IPS-11a (cell line): ENCODE measurements around the gene NRF1.
"Not testable (repeated sequence)": the region's sequence is repeated elsewhere in the genome, so short reads cannot be mapped to it uniquely, and the experiment has no call there.

ENCODE experiments used
- H3K4me3 ChIP-seq: one replicate; pipeline ENCODE4 v1.5.1; 2013; ENCODE audit warnings: low read depth, low read length, control low read depth

The NRF1 gene

GRCh38 chr7:129606803-129607202 is 4.7 kb upstream of the NRF1 start:
- H3K4me3 ChIP-seq: no peak overlapping the region

DNA sequence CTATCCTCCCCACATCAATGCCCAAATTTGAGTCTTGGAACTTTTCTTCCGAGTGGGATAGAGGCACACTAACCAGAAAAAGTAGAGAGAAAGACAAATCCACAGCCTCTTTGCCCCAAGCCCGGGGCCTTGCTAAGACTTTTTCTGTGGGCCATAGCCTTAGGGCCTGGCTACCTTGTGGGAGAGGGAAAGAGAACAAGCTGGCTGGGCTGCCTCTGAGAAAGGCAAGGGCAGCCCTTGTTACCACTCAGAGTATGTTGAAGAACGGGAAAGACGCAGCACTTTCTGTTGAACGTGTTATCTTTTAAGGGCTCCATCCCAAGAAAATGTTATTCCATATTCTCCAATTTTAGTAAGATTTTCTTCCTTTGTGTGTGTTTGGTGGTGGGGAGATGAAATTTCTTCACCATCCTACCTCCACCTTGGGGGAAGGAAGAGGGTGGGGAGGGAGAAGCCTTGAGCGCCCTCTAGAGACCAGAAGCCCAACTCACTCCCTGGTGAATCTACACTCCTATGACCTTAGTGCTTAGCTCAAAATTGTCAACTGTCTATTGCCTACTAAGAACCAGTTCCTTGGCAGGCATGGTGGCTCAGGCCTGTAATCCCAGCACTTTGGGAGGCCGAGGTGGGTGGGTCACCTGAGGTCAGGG is 3.9 kb upstream of the NRF1 start:
- H3K4me3 ChIP-seq: no peak overlapping the region

DNA sequence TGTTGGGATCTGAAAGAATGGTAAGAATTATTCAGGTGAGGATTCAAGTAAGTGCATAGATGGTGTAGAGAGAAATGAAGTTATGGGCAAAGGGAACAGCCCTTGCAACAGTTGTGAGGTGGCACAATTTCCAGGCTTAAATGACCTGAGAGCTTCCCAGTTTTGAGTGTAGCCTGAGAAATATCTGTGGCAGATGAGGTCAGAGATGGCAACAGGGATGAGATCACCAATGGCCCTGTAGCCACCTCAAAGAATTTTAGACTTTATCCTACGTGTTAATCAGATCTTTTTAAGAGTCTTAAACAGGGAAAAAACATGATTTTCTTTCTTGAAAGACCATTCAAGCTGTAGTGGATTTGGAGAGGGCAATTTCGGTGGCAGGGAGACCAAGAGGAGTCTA is 1.9 kb upstream of the NRF1 start:
- H3K4me3 ChIP-seq: no peak overlapping the region

- peak overlapping the region; percentile 91 for H3K4me3 ChIP-seq
These were observed 743 bp upstream of the NRF1 start for GRCh38 chr7:129610709-129611245.

- H3K4me3 ChIP-seq: peak overlapping the region; percentile 91
These were observed 844 bp downstream of the NRF1 start for GRCh38 chr7:129612112-129613015.

DNA sequence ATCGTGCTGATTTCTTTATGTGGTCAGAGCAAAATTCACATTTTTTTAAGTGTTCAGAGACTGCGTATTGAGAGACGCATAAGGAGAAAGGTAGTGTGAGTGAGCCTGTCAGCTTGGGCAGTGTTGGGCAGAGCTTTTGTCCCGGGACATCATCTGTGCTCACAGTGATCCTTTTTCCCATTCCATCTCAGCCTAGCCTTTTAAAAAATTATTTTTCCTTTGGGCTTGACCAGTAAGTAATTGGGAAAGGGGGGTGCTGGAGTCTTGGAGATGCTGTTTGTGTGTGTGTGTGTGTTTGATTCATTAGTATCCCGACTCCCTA is 1.5 kb downstream of the NRF1 start:
- H3K4me3 ChIP-seq: peak overlapping the region; percentile 91

GRCh38 chr7:129615018-129615417 is 3.5 kb downstream of the NRF1 start:
- H3K4me3 ChIP-seq: no peak overlapping the region

DNA sequence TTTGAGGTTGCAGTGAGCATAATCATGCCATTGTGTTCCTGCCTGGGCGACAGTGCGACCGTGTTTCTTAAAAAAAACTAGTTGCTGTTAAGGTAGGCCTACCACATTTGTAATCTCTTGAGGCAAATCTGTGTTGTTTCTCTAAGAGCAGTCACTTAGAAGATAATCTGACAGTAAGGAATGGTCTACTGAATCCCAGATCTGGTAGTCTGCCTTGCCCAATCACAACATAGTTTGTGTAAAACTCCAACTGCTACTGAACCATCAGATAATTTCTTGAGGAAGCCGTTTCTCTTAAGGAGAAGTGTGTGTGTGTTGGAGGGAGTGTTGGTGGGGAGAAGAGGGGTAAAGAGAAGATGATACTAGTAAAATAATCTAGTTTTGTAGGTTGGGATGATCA is 5.0 kb downstream of the NRF1 start:
- H3K4me3 ChIP-seq: no peak overlapping the region

- no peak overlapping the region for H3K4me3 ChIP-seq
These were observed 5.7 kb downstream of the NRF1 start for GRCh38 chr7:129617178-129617577.

GRCh38 chr7:129617652-129618051 is 6.1 kb downstream of the NRF1 start:
- no peak overlapping the region for H3K4me3 ChIP-seq

- H3K4me3 ChIP-seq: no peak overlapping the region
These were observed 15.4 kb downstream of the NRF1 start for GRCh38 chr7:129626896-129627295.

DNA sequence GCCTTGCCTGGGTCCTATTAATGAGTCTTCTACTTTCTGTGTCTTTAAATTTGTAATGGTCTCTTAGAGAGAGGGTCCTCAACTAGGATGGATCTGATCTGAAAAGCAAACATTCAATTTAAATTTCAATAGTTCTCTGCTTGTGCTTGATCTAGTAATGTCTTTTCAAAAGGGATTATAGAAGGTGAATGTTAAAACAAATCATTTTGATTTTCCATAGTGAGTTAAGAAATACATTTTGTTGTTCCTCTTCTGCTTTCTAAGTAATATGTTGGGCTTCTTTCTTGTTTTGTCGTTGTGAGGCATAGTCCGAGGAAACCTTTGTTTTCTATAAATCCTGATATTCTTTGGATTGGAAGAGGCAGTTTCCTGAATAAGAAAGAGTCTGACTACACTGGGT is 18.8 kb downstream of the NRF1 start:
- no peak overlapping the region for H3K4me3 ChIP-seq

GRCh38 chr7:129634361-129635034 is 23.0 kb downstream of the NRF1 start:
- no peak overlapping the region for H3K4me3 ChIP-seq

- no peak overlapping the region for H3K4me3 ChIP-seq
These were observed 23.9 kb downstream of the NRF1 start for GRCh38 chr7:129635300-129636029.

DNA sequence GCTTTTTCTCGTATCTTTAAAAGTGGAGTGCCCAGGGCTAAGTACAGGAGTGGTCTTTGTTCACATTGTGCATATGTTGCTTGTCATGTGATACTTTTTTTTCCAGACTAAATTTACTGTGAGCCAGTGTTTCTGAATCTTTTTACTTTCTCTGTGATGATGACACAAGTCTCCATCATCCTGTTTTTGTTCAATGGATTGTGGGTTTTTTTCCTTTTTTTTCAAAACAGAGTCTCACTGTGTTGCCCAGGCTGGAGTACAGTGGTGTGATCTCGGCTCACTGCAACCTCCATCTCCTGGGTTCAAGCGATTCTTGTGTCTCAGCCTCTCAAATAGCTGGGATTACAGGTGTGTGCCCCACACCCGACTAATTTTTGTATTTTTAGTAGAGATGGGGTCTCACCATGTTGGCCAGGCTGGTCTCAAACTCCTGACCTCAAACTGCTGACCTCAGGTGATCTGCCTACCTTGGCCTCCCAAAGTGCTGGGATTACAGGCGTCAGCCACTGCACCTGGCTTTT is 24.6 kb downstream of the NRF1 start:
- not testable (repeated sequence) for H3K4me3 ChIP-seq

GRCh38 chr7:129636641-129637040 is 25.1 kb downstream of the NRF1 start:
- no peak overlapping the region for H3K4me3 ChIP-seq

- no peak overlapping the region for H3K4me3 ChIP-seq
These were observed 28.9 kb downstream of the NRF1 start for GRCh38 chr7:129640400-129640799.

- no peak overlapping the region for H3K4me3 ChIP-seq
These were observed 31.5 kb downstream of the NRF1 start for GRCh38 chr7:129642871-129643549.

DNA sequence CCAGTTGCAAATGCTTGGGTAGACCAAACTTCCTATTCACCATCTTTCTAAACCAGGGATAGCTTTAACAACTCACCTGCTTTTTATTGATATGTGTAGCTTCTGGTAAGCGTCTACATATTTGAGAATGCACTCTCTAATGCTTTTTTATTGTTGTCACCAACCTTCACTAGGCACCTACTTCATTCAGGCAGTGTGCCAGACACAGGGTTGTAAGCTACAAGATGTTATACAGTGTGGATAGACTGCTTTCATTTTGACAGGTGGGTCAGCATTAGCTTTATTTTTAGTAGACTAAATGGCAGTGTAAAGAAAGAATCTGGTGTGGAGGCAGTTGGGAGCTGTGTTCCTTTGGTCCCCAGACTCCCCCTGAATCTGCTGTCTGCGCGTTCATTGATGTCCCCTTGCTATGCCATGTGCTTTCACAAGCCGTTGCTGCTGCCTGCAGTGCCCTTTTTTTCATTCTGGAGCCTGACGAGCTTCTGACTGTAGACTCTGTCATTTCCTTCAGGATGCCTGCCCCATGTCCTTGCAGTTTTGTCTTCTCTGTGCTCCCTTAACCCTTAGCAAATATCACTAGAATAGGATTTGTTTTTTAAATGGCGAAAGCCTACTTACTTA is 32.1 kb downstream of the NRF1 start:
- no peak overlapping the region for H3K4me3 ChIP-seq
